Uterus (tissue), 2 donors: ENCODE measurements around the gene SLAMF7.

ENCODE experiments used
- CTCF ChIP-seq, 4 experiments: fragments of 200-600 bp in 2 of 4; fragments of 450-650 bp in 2 of 4; sonication (generic) in 2 of 4; IDR thresholded peaks; one replicate each; pipeline ENCODE4 v1.5.1; 2016 to 2019; ENCODE audit warnings: antibody characterized with exemption in 4 of 4, mild to moderate bottlenecking in 2 of 4, moderate library complexity in 1 of 4
- POLR2A ChIP-seq, 2 donors: fragments of 450-650 bp; IDR thresholded peaks; one replicate each; pipeline ENCODE4 v1.6.1; 2016; ENCODE audit warnings: antibody characterized with exemption in 2 of 2, mild to moderate bottlenecking in 1 of 2, moderate library complexity in 1 of 2

DNA sequence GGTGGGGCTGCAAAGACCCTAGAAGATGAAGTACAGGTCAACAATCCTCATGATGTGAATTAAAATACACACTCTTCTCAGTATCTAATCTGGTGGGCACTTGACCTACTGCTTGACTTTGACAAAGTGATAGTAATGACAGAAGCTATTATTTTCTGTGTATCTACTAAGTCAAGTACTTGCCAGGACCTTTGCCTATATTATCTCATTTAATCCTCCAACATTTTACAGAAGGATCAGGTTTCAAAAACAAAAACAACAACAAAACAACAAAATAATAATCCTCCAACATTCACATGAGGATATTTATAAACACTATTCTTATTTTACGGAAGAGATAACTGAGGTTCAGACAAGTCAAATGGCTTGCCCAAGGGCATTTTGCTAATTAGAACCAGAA lies 23.0 kb upstream of the SLAMF7 start:
- TF ChIP-seq CTCF (IDR thresholded peaks at IDR 0.05) (no peak), POLR2A (IDR thresholded peaks at IDR 0.05) (no peak)
